ENCODE results near the gene OR10G8.

OR10G8 gene

DNA sequence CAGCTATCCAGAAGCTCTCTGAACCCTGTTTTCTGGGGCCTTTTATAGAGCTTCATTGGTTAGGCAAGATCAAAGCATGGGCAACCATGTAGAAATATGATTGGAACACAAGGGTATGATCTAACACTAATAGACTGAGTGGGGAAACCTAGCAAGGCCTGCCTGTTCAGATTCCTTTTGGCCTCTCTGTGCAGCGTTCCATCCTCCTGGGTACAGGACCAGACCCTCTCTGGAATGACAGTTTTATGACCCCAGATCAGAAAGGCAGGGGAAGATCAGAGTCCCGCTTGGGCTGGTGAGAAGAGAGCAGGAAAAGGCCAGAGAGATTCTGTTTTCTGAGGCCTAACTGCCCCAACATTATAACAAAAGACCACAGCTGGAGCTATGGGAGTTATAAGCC, 52.0 kb downstream of the OR10G8 start:
- DNase-seq (ENCODE audit: low read depth): no peak

DNA sequence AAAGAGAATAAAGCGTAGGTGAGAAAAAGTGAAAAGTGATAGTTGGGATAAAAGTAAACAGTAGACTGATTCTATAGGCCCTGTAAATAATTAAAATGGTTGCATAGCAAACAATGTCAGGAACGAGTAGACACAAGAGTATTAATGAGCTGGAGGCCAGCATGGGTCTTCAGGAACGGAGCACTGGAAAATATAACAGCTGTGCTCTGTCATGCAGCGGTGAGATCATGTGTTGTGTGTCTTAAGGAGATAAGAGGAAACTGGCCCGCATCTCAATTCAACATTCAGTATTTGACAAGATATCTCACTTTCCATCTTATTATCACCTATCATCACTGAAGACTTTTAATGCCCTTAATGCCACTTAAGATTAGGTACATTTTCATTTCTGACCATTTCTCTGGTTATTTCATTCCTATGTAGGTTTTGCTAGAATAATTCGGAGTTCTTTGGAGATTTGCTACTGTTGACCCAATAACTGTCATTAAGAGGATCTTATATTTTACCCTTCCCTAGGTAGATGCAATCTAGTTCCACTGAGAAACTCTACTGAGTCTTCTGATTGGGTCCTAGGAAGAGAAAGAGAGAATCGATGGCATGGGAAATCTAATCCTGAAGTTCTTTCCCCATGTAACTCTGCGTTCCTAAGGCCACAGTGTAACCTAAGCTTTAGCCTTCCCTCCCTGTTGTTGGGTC, 53.2 kb downstream of the OR10G8 start:
- DNase-seq (ENCODE audit: low read depth): no peak
